Activated T-cell treated with anti-CD3 and anti-CD28 coated beads, Interleukin-2, amount 50 U/mL, for 72 hours (primary cell): Measurements from ENCODE around the gene ZBTB2. TPM values are rescaled to one million over a fixed set of nuclear protein-coding genes. Genes with fewer than 3 reads are reported as not detected.
A peak's percentile ranks its signal among the peaks of the same experiment; 100 is the strongest.
"Not testable (repeated sequence)": the region's sequence is repeated elsewhere in the genome, so short reads cannot be mapped to it uniquely, and the experiment has no call there.

Experiments used
- ATAC-seq, 2 donors: fragments of 150-1000 bp; cut with Tn5 transposase; replicated peaks in 1 of 2; 2 replicates each; pipeline ENCODE4 v1.10.0; 2021; ENCODE audit warnings: moderate library complexity in 2 of 2, mild to moderate bottlenecking in 1 of 2
- DNase-seq, 2 donors: peaks; one replicate each; pipeline ENCODE4 v3.0.0; 2021 to 2022; ENCODE audit warnings: mixed read lengths in 1 of 2
- H3K27ac Mint-ChIP-seq: one replicate; pipeline ENCODE4 v1.8.0; 2022; ENCODE audit warnings: mild to moderate bottlenecking, moderate library complexity, mixed read lengths
- H3K27me3 Mint-ChIP-seq: one replicate; pipeline ENCODE4 v1.8.0; 2022; ENCODE audit warnings: low read depth, mixed read lengths
- H3K36me3 Mint-ChIP-seq, 2 donors: one replicate each; pipeline ENCODE4 v1.8.0; 2022; ENCODE audit warnings: mixed read lengths in 2 of 2, mild to moderate bottlenecking in 1 of 2; ENCODE audit not compliant: insufficient read depth in 2 of 2
- H3K4me1 Mint-ChIP-seq: one replicate; pipeline ENCODE4 v1.8.0; 2022; ENCODE audit warnings: low read depth, mixed read lengths
- H3K4me3 Mint-ChIP-seq, 2 donors: one replicate each; pipeline ENCODE4 v1.8.0; 2022; ENCODE audit warnings: mild to moderate bottlenecking in 2 of 2, mixed read lengths in 2 of 2, moderate library complexity in 2 of 2
- H3K9me3 Mint-ChIP-seq, 2 donors: one replicate each; pipeline ENCODE4 v1.8.0; 2022; ENCODE audit warnings: mixed read lengths in 2 of 2
- total RNA-seq, 2 donors: library from RNA; stranded (reverse); gene quantifications; one replicate each; pipeline ENCODE4 v1.2.3, GENCODE V29; 2022

Gene ZBTB2
- total RNA-seq, 2 donors from 2014 or later = 24.3 to 27.7 TPM

DNA sequence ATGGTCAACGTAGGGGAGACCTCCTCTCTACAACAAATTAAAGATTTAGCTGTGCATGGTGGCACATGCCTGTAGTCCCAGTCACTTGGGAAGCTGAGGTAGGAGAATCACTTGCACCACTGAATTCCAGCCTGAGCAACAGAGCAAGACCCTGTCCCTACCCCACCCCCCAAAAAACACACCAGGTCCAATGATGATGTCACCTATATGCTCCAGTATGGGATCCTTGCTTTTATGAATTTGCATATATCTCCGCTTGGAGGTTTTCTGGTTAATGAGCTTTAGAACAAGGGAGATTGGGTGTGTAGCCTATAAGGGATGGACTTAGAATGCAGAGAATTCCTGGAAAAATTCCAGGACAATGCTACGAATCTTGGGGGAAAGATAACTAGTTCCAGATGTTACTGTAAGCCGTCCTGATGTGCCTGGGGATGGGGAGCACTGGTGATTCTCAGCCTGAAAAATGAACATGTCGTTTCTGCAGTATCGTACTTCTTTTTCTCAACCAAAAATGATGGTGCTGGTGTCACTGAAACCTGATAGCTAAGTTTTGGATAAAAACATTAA lies 61.1 kb downstream of the ZBTB2 start:
- DNase-seq = no peak
- no peak for ATAC-seq
- Mint-ChIP-seq H3K27me3 (peaks cover 39% of the 10 kb centered on the region), H3K4me1 (peaks cover 14% of the 10 kb centered on the region), H3K27ac (no peak overlapping the region), H3K36me3 (no peaks in the 10 kb centered on the region), H3K4me3 (no peak overlapping the region), H3K9me3 (no peaks in the 10 kb centered on the region)

DNA sequence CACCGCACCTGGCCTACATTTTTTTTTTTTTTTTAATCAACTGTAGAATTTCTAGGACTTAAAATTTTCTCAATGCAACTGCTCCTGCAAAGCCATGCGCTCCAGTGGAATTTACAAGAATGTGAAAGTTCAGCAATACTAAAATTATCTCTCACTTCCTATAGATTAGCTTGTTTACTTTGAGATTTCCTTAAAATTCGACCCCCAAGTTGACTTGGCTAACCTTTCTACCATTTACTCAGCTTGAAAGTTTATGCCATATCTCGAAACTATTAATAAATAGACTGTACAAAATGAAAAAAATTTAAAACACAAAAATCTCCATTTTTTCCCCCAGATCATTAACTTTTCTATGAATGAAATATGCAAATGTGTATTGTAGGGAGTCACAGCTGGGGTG lies 64.3 kb downstream of the ZBTB2 start:
- H3K27me3 Mint-ChIP-seq = peaks cover 60% of the 10 kb centered on the region
- H3K4me1 Mint-ChIP-seq = peaks cover 30% of the 10 kb centered on the region
- H3K9me3 Mint-ChIP-seq = no peaks in the 10 kb centered on the region
- H3K36me3 Mint-ChIP-seq = no peaks in the 10 kb centered on the region
- H3K4me3 Mint-ChIP-seq = no peak overlapping the region
- no peak for DNase-seq
- H3K27ac Mint-ChIP-seq = no peak overlapping the region
- ATAC-seq = no peak

DNA sequence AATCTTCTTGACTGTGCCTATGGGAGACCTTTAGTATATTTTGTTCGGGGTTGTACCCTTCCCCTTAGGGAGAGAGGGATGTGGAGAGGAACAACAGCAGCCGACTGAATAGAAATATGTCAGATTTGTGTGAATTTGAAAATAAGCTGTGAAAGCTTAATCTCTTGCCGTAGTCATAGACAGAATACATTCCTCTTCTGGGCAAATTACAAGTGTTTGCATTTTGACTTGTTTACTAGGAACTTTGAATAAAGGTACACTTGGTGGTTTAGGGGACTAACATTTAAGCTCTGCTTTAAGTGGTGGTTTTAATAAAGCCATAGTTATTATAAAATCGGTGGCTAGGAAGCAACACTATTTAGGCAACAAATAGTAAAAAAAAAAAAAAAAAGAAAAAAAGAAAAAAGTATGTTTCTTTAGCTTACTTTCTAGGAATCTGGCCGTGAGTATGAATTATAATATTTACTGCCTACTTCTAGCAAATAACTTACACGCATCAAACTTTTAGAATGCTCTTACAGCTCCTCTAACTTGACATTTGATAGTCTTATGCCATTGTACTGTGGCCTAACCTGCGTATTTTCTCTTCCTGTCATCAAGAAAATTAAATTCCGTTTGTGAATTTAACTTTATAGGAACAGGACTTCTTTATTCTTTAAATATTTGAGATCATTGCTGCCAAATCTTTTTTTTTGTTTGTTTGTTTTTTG lies 65.1 kb downstream of the ZBTB2 start:
- DNase-seq = no peak
- no peak for ATAC-seq
- no peaks in the 10 kb centered on the region for H3K9me3 Mint-ChIP-seq
- H3K36me3 Mint-ChIP-seq = no peaks in the 10 kb centered on the region
- peaks cover 30% of the 10 kb centered on the region for H3K4me1 Mint-ChIP-seq
- peak overlapping the region; percentile 85 to 90 for H3K4me3 Mint-ChIP-seq
- peaks cover 62% of the 10 kb centered on the region for H3K27me3 Mint-ChIP-seq
- no peak overlapping the region for H3K27ac Mint-ChIP-seq

DNA sequence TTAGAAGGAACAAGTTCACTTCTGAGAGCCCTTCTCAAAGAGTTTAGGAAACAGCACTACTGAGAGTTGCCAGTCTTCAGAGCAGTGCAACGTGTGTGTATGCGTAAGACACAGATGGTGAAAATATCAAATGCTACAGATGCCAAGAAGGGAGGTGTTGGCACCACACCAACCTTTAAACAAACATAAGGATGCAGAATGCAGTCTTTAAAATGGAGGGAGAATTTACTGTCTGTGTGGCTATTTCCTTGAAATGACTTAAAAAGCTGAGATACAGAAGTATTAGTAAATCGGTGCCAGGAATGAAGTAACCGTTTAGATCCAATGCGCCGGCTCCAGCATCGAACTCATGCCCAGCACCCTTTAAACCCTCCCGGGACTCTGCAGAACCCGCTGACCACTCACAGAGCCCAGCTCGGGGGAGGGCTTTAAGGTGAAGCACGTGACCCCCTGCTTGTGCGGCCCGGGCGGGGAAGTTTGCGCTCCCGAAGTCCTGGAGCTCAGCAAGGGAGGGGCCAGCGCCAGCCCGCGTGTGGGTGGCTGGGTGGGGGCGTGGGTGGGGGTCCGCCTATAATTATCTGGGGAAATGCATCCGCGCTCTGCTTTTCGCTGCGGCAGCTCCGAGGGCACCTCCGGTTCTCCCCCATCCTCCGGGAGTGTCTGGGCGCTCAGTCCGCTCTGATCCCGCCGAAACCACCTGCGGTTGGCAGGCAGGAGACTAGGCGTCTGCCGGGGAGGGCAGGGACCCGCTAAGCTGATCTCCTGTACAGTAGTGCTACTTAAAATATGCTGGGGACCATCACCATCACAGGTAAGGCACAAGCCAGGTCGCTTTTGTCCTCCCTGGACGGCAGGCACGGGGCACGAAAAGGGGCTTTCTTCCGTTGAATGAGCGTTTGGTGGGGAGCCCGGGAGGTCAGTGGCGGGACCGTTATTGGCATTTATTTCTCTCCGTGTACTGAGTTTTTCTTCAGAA lies 66.0 kb downstream of the ZBTB2 start:
- Mint-ChIP-seq H3K4me3 (peak overlapping the region; percentile 85 to 90), H3K27ac (no peak overlapping the region), H3K4me1 (peaks cover 30% of the 10 kb centered on the region), H3K27me3 (peaks cover 66% of the 10 kb centered on the region), H3K36me3 (no peaks in the 10 kb centered on the region), H3K9me3 (no peaks in the 10 kb centered on the region)
- peak; percentile 60 to 64 for ATAC-seq
- DNase-seq = peak; percentile 20 to 29

DNA sequence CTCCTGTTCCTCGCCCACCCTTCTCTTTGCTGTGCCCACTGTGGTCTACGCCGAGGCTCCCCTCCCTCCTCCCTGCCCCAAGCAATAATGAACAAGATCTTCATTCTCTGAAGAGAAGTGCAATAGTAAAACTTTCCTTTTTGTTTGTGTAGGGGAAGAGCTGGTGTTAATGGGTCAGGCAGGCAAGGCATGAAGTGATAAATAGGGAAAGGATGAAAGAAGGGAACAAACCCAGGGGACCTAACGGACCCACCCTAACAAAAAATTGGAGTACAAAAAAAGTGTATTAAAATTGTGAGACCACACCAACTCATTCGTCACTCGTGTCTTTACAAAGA lies 66.9 kb downstream of the ZBTB2 start:
- Mint-ChIP-seq H3K4me3 (peak overlapping the region; percentile 48 to 90), H3K4me1 (peaks cover 30% of the 10 kb centered on the region), H3K27ac (no peak overlapping the region), H3K36me3 (no peaks in the 10 kb centered on the region), H3K27me3 (peaks cover 64% of the 10 kb centered on the region), H3K9me3 (no peaks in the 10 kb centered on the region)
- ATAC-seq (peak in 1 of 2 donors; percentile 9), DNase-seq (no peak)

DNA sequence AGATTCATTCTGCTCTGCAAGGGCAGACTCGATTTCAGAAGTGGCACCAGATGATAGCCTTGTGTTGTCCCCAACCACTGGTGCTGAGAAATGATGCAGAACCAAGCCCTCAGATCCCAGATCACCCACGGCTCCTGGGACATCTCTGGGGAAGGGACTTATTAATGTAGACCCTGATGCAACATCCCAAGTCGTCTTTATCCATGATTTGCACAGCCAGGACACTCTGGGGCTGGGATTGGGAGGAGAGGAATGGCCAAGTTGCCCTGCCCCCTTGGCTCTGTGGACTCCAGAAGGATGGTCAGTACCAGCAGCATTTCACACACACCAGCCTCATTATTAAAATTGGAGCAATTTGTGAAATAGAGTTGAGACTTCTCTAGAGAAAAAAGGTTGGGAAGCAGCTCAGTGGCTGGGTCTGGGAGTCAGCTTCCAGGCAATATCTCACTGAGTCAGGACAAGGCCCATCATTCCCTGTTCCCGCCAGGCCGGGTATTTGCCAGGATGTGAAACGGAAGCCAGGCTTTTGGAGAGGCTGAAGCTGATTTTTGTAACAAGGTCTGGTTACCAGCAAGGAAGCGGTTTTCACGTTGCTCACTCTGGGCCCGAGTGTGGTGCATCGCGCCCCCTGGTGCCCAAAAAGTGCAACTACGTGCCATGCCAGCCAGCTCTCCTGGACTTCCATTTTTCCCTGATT lies 67.4 kb downstream of the ZBTB2 start:
- Mint-ChIP-seq H3K9me3 (no peaks in the 10 kb centered on the region), H3K4me1 (peaks cover 30% of the 10 kb centered on the region), H3K4me3 (peak overlapping the region; percentile 48 to 90), H3K36me3 (no peaks in the 10 kb centered on the region), H3K27ac (no peak overlapping the region), H3K27me3 (peaks cover 64% of the 10 kb centered on the region)
- DNase-seq (peak; percentile 70 to 81), ATAC-seq (peak; percentile 75 to 79)

DNA sequence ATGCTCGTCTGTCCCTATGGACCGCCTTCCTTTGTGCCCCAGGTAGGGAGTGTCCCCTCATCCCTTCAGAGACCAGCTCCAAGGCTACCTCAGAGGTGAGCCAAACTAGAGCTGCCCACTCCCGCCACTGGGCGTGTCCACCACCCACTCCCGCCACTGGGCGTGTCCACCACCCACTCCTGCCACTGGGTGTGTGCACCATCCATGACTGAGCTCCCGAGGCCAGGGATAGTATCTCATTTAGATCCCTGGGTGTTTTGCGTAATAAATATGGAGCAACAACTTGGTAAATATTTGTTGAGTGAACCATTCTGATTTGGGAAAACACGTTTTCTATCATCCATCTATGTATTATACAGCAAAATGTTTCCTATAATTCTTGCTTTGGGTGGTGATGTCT lies 68.8 kb downstream of the ZBTB2 start:
- Mint-ChIP-seq H3K27ac (no peak overlapping the region), H3K27me3 (peaks cover 61% of the 10 kb centered on the region), H3K36me3 (no peaks in the 10 kb centered on the region), H3K4me1 (peaks cover 31% of the 10 kb centered on the region), H3K4me3 (no peak overlapping the region), H3K9me3 (no peaks in the 10 kb centered on the region)
- DNase-seq (no peak), ATAC-seq (no peak)

DNA sequence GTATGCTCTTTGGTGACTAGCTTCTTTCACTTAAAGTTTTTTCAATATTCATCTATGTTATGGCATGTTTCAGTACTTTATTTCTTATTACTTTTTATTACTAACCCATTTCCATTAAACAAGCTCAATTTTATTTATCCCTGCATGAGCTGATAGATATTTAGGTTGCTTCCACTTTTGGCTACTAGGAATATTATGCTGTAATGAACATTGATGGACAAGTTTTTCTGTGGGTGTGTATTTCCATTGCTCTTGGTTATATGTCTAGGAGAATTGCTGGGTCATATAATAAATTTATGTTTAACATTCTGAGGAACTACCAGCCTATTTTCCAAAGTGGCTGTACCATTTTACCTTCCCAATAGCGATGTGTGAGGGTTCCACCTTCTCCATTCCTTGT lies 69.9 kb downstream of the ZBTB2 start:
- DNase-seq (no peak), ATAC-seq (no peak)
- peaks cover 0 to 4% of the 10 kb centered on the region in 2 donors for H3K36me3 Mint-ChIP-seq
- H3K27ac Mint-ChIP-seq = no peak overlapping the region
- H3K9me3 Mint-ChIP-seq = no peaks in the 10 kb centered on the region
- peaks cover 50% of the 10 kb centered on the region for H3K27me3 Mint-ChIP-seq
- no peak overlapping the region for H3K4me3 Mint-ChIP-seq
- H3K4me1 Mint-ChIP-seq = peaks cover 36% of the 10 kb centered on the region

DNA sequence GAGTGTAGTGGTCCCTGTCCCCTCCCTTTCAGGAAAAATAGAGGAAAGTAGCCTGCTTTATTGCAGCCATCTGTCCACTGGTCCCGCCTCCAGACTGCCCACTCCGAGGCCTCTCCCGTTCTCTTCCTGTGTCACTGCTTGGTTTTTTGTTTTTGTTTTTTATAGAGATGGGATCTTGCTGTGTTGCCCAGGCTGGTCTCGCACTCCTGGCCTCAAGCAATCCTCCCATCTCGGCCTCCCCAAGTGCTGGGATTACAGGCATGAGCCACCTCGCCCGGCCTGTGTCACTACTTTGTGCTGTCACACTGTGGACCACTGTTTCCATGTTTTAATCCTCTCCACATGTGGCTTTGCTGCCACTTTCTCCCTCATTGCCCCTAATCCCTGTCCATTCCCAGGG lies 71.2 kb downstream of the ZBTB2 start:
- ATAC-seq (no peak), DNase-seq (no peak)
- H3K4me3 Mint-ChIP-seq = no peak overlapping the region
- H3K27ac Mint-ChIP-seq = no peak overlapping the region
- H3K36me3 Mint-ChIP-seq = peaks cover 5 to 11% of the 10 kb centered on the region in 2 donors
- peaks cover 39% of the 10 kb centered on the region for H3K27me3 Mint-ChIP-seq
- H3K9me3 Mint-ChIP-seq = peaks cover 4 to 5% of the 10 kb centered on the region in 2 donors
- peaks cover 26% of the 10 kb centered on the region for H3K4me1 Mint-ChIP-seq

DNA sequence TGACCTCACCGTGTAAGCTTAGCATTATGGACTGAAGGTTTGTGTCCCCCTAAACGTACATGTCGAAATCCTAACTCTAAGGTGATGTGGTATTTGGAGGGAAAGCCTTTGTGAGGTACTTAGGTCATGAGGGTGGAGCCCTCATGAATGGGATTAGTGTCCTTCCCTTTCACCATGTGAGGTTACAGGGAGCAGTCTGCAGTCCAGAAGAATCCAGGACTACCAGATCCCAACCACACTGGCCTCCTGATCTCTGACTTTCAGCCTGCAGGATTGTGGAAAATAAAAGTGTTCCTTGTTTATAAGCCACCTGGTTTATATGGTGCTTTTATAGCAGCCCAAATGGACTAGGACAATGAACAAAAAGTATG lies 73.4 kb downstream of the ZBTB2 start:
- H3K27me3 Mint-ChIP-seq = peaks cover 23% of the 10 kb centered on the region
- ATAC-seq (no peak), DNase-seq (no peak)
- no peak overlapping the region for H3K27ac Mint-ChIP-seq
- H3K9me3 Mint-ChIP-seq = peaks cover 4 to 5% of the 10 kb centered on the region in 2 donors
- no peak overlapping the region for H3K4me3 Mint-ChIP-seq
- peaks cover 5 to 11% of the 10 kb centered on the region in 2 donors for H3K36me3 Mint-ChIP-seq
- H3K4me1 Mint-ChIP-seq = peaks cover 7% of the 10 kb centered on the region

DNA sequence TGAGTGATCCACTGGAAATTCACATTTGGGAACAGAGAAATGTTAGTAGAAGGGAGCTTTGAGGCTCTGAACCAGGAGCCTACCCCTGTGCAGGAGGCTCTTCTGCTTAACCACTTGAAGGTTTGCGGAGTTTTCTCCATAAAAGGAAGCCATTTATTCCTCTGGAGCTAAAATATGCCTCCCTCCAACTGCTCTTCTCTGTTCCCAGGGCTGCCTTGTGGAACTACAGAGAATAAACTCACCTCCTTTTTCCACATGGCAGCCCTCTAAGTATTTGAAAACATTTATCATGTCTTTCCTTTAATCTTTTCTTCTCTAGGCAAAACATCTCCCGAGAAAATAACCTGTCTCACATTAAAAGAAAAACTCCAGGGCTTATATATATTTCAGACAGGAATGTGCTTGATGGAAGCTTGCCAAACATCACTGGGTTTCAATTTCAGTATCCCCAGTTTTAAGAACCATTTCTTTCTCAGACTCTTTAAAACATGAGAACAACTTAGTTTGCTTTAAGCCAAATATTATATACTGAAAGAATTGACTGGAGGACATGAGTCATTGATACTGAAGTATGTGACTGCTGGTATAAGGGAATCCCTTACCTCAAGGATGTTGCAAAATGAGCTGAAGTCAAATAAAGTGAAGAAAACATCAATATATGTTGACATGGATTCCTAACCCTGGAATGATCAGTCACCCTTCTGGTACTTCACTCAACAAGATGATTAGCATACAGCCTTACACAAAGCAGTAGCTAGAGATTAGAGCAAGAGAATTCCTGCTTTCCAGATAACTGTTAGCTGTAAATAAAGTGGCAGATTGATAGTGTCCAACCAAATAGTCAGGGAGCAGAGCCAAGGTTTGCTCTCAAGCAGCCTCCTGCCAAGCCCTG lies 74.0 kb downstream of the ZBTB2 start:
- Mint-ChIP-seq H3K9me3 (peaks cover 4 to 5% of the 10 kb centered on the region in 2 donors), H3K27ac (peak overlapping the region; percentile 41), H3K4me1 (peaks cover 7% of the 10 kb centered on the region), H3K36me3 (peaks cover 5 to 11% of the 10 kb centered on the region in 2 donors), H3K4me3 (no peak overlapping the region), H3K27me3 (peaks cover 16% of the 10 kb centered on the region)
- peak in 1 of 2 donors; percentile 38 for ATAC-seq
- DNase-seq = no peak

DNA sequence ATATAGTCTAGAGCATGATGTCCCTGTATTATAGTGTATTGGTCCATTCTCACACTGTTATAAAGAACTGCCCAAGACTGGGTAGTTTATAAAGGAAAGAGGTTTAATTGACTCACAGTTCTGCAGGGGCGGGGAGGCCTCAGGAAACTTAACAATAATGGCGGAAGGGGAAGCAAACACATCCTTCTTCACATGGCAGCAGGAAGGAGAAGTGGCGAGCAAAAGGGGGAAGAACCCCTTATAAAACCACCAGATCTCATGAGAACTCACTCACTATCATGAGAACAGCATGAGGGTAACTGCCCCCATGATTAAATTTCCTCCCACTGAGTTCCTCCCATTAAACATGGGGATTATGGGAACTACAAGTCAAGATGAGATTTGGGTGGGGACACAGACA lies 75.7 kb downstream of the ZBTB2 start:
- H3K4me3 Mint-ChIP-seq = not testable (repeated sequence)

More for the DNA sequence above, 75.7 kb downstream of the ZBTB2 start:
- peaks cover 5 to 11% of the 10 kb centered on the region in 2 donors for H3K36me3 Mint-ChIP-seq
- H3K4me1 Mint-ChIP-seq, H3K27ac Mint-ChIP-seq, DNase-seq, H3K9me3 Mint-ChIP-seq, ATAC-seq, H3K27me3 Mint-ChIP-seq: not testable (repeated sequence)
